ENCODE data around the gene CAMKK1. TPM values are rescaled to one million over a fixed set of nuclear protein-coding genes. Genes with fewer than 3 reads are reported as not detected.

Gene CAMKK1
- polyA plus RNA-seq (1.8 to 2.6 TPM (median 2.5 TPM) in 3 replicates), polyA minus RNA-seq (2.0 to 2.6 TPM (median 2.6 TPM) in 3 replicates)
- 1.6 TPM for polyA plus RNA-seq (2011; ENCODE audit: low read depth)
- polyA plus RNA-seq (2011; cell fraction: cytosol; rRNA removed), result 0.91 and 1.3 TPM in 2 replicates
- 3.9 and 4.4 TPM in 2 replicates for polyA plus RNA-seq (2011; cell fraction: nucleus; rRNA removed)
- polyA plus RNA-seq (2012; ENCODE audit: low replicate concordance), result 1.6 and 2.4 TPM in 2 replicates
- 0.96 TPM for polyA minus RNA-seq (2011; cell fraction: cytosol; rRNA and poly(A)+ RNA removed)
- 1.6 and 1.9 TPM in 2 replicates for polyA minus RNA-seq (2011; cell fraction: nucleus; rRNA and poly(A)+ RNA removed)

DNA sequence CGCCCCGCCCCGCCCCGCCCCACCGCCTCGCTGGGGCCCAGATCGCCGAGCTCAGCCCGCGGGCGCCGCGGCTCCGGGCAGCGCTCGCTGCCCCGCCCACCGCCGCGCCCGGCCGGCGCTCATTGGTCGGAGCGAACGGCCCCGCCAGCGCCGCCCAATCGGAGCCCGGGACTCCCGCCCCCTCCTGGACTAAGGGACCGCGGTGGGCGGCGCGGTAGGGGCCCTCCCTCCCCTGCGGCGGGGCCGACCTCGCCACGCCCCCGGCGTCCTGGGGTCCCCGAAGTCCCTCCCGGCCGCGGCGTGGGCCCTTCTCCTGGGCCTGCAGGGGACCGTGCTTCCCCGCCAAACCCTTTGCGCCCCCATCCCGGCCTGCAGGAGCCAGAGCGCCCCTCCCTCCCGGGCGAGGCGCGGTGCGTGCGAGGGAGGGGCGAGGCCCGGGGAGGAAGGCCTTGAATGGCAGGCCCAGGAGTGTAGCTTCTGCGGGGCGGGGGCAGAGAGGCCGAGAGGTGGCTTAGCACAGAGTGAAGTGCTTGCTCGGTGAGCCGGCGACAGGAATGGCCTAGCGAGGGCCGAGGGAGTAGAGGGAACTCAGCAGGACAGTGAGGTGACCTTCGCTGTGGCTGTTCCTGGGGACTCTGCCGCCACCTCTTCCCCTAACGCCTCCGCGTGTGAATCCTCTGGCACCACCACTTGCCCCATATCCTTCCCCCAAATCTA, at the start of gene CAMKK1:
TSS of gene CAMKK1 (minus strand) at position 51 of the 717 bp plus-strand sequence. CDS start 7,366 bp downstream, outside the sequence.
- Histone ChIP-seq H3K27ac (ENCODE audit: control insufficient read depth, insufficient read depth, low read length) (no peak within 1 kb of the TSS), H3K4me2 (ENCODE audit: control insufficient read depth, extremely low read depth, insufficient read depth, low read depth, low read length) (peak within 1 kb of the TSS; percentile 70), H4K20me1 (ENCODE audit: control insufficient read depth, extremely low read depth, insufficient read depth, low read length) (no peaks in the 10 kb centered on the region), H3K9me3 (ENCODE audit: control insufficient read depth, low read depth, low read length) (no peaks in the 10 kb centered on the region), H3K36me3 (ENCODE audit: control insufficient read depth in 2 of 2, extremely low read depth in 1 of 2, insufficient read depth in 2 of 2, low read length in 2 of 2) (no peaks in the 10 kb centered on the region), H3K27me3 (ENCODE audit: control insufficient read depth, extremely low read depth, insufficient read depth, low read length) (no peaks in the 10 kb centered on the region), H3K4me1 (ENCODE audit: control insufficient read depth, extremely low read depth, insufficient read depth, low read length) (peaks cover 45% of the 10 kb centered on the region), H2AFZ (ENCODE audit: control insufficient read depth, low read length) (peak within 1 kb of the TSS; percentile 66), H3K79me2 (ENCODE audit: control insufficient read depth, insufficient read depth, low read length) (no peaks in the 10 kb centered on the region), H3K4me3 (ENCODE audit: control insufficient read depth in 2 of 3, extremely low read depth in 1 of 3, insufficient read depth in 2 of 3, low read depth in 1 of 3, low read length in 3 of 3) (peak within 1 kb of the TSS; percentile 48 to 61 (median 50)), H3K9me1 (ENCODE audit: control insufficient read depth, extremely low read depth, insufficient read depth, low read length) (no peaks in the 10 kb centered on the region), H3K9ac (ENCODE audit: control insufficient read depth, extremely low read depth, insufficient read depth, low read length) (peak within 1 kb of the TSS; percentile 48)
- DNase-seq (ENCODE audit: low read depth, low spot score) (no peak), FAIRE-seq (no peak)
- no peak for TF ChIP-seq EZH2 (IDR thresholded peaks at IDR 0.05; ENCODE audit: low read length)
- TF ChIP-seq, protein P1, sequence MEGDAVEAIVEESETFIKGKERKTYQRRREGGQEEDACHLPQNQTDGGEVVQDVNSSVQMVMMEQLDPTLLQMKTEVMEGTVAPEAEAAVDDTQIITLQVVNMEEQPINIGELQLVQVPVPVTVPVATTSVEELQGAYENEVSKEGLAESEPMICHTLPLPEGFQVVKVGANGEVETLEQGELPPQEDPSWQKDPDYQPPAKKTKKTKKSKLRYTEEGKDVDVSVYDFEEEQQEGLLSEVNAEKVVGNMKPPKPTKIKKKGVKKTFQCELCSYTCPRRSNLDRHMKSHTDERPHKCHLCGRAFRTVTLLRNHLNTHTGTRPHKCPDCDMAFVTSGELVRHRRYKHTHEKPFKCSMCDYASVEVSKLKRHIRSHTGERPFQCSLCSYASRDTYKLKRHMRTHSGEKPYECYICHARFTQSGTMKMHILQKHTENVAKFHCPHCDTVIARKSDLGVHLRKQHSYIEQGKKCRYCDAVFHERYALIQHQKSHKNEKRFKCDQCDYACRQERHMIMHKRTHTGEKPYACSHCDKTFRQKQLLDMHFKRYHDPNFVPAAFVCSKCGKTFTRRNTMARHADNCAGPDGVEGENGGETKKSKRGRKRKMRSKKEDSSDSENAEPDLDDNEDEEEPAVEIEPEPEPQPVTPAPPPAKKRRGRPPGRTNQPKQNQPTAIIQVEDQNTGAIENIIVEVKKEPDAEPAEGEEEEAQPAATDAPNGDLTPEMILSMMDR (optimal IDR thresholded peaks at IDR 0.05 in 1 of 3, IDR thresholded peaks at IDR 0.05 in 1 of 3, conservative IDR thresholded peaks at IDR 0.05 in 1 of 3; ENCODE audit: extremely low read depth in 1 of 3, insufficient read depth in 2 of 3, low read length in 3 of 3), result no peak
- dilution Hi-C loops (cut with MboI; ENCODE audit: extremely low pct_ligation_motif_present, low sequenced_read_pairs), result no loop called here

DNA sequence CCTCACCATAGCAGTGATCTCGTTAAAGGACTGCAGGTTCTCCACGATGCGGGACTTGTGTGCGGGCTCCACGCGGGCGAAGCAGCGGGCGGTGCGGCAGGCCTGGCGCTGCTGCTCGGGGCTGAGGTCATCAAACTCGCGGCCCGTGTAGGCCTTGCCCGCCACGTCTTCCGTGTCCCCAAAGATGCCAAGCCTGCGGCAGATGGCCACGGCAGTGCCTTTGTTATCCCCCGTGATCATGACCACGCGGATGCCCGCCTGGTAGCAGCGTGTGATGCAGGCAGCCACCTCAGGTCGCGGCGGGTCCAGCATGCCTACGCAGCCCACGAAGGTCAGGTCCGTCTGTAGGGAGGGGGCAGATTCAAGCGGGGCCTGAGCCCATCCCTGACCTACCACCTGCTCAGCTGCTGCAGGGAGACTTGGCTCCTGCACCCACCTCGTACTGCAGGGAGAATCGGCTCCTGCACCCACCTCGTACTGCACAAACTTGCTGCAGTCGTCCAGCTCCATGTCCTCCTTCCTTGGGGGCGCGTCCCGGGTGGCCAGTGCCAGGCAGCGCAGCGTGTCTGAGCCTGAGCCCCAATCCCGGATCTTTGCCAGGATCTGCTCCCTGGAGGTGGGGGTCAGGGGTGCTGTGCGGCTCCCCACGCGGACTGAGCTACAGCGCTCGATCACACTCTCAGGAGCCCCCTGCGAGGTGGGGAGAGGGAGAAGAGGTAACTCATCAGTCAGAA, 48.3 kb upstream of the CAMKK1 start:
- H3K9ac ChIP-seq (ENCODE audit: control insufficient read depth, extremely low read depth, insufficient read depth, low read length), result no peak overlapping the region
- no peaks in the 10 kb centered on the region for H3K79me2 ChIP-seq (ENCODE audit: control insufficient read depth, insufficient read depth, low read length)
- H3K4me2 ChIP-seq (ENCODE audit: control insufficient read depth, extremely low read depth, insufficient read depth, low read depth, low read length), result no peak overlapping the region
- DNase-seq (ENCODE audit: low read depth, low spot score) (no peak), FAIRE-seq (no peak)
- H3K36me3 ChIP-seq (ENCODE audit: control insufficient read depth in 2 of 2, extremely low read depth in 1 of 2, insufficient read depth in 2 of 2, low read length in 2 of 2), result no peaks in the 10 kb centered on the region
- TF ChIP-seq EZH2 (IDR thresholded peaks at IDR 0.05; ENCODE audit: low read length), result no peak
- TF ChIP-seq, protein P1 (optimal IDR thresholded peaks at IDR 0.05 in 1 of 3, IDR thresholded peaks at IDR 0.05 in 1 of 3, conservative IDR thresholded peaks at IDR 0.05 in 1 of 3; ENCODE audit: extremely low read depth in 1 of 3, insufficient read depth in 2 of 3, low read length in 3 of 3), result no peak
- no peaks in the 10 kb centered on the region for H3K9me3 ChIP-seq (ENCODE audit: control insufficient read depth, low read depth, low read length)
- H3K27ac ChIP-seq (ENCODE audit: control insufficient read depth, insufficient read depth, low read length), result no peak overlapping the region
- no peak overlapping the region for H3K4me3 ChIP-seq (ENCODE audit: control insufficient read depth in 2 of 3, extremely low read depth in 1 of 3, insufficient read depth in 2 of 3, low read depth in 1 of 3, low read length in 3 of 3)
- H3K9me1 ChIP-seq (ENCODE audit: control insufficient read depth, extremely low read depth, insufficient read depth, low read length), result no peaks in the 10 kb centered on the region
- H4K20me1 ChIP-seq (ENCODE audit: control insufficient read depth, extremely low read depth, insufficient read depth, low read length), result no peaks in the 10 kb centered on the region
- H3K4me1 ChIP-seq (ENCODE audit: control insufficient read depth, extremely low read depth, insufficient read depth, low read length), result no peaks in the 10 kb centered on the region
- dilution Hi-C loops (cut with MboI; ENCODE audit: extremely low pct_ligation_motif_present, low sequenced_read_pairs), result no loop called here
- no peak overlapping the region for H2AFZ ChIP-seq (ENCODE audit: control insufficient read depth, low read length)
- no peaks in the 10 kb centered on the region for H3K27me3 ChIP-seq (ENCODE audit: control insufficient read depth, extremely low read depth, insufficient read depth, low read length)

Measured in keratinocyte (primary cell).